GM03348 (cell line): ENCODE results near the gene ZYG11A.
"Not testable (repeated sequence)": the region's sequence is repeated elsewhere in the genome, so short reads cannot be mapped to it uniquely, and the experiment has no call there.

Experiments used
- DNase-seq: peaks from one replicate; pipeline ENCODE4 v3.0.0; 2012; ENCODE audit warnings: low spot score

ZYG11A gene

DNA sequence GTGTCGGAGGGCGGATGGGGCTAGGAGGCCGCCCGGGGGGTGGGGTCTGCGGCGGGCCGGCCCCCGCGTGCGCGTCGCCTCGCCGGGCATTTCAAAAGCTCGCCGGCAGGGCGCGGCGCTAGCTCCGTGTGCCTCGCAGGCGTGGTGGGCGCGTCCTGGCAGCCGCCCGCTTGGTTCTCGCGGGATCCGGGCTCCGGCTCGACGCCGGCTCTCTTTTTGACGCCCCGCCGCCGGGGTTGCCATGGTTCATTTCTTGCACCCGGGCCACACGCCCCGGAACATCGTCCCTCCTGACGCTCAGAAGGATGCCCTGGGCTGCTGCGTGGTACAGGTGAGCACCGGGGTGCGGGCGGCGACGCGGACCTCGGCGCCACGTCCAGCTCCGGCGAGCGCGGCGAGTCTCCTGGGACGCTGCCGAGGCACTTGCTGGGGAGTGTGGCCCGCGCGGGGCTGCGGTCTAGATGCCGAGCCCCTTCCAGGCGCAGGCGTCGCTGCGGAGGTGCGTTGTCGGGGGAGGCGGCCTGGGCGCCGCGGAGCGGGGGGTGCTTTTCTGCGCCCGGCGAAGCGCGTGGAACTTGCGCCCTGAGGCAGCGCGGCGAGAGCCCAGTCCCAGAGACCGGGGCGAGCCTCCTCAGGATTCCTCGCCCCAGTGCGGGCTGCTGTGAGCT, at the start of gene ZYG11A:
Gene ZYG11A, plus strand, starts transcription at position 118 of the 668 bp plus-strand sequence. Its CDS starts 124 bp downstream, at position 242.
- DNase-seq, result peak; percentile 94

DNA sequence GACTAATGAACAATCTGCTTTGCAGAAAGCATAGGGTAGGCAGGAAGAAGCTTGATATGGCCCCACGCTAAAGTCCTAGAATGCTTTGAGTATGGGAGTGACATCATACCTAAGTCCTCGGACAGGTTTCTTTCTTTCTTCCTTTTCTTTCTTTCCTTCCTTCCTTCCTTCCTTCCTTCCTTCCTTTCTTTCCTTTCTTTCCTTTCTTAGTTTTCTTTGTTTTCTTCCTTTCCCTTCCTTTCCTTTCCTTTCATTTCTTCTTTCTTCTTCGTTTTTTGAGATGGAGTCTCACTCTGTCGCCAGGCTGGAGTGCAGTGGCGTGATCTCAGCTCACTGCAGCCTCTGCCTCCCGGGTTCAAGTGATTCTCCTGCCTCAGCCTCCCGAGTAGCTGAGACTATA, 48.8 kb upstream of the ZYG11A start:
- DNase-seq, result not testable (repeated sequence)

DNA sequence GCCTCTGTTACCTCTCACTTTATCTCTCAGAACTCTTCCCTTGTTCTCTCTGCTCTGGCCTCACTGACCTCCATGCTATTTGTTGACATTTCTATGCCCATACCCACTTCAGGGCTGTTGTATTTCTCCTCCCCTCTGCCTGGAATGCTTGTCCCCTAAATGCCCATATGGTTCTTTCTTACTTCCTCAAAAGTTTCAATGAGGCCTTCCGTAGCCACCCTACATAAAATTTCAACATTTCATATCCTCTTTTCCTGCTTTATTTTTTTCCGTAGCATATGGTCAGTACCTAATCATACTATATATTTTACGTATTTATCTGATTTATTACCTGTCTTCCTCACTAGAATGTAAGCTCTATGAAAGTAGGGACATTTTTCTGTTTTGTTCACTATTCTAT, 47.1 kb upstream of the ZYG11A start:
- no peak for DNase-seq

DNA sequence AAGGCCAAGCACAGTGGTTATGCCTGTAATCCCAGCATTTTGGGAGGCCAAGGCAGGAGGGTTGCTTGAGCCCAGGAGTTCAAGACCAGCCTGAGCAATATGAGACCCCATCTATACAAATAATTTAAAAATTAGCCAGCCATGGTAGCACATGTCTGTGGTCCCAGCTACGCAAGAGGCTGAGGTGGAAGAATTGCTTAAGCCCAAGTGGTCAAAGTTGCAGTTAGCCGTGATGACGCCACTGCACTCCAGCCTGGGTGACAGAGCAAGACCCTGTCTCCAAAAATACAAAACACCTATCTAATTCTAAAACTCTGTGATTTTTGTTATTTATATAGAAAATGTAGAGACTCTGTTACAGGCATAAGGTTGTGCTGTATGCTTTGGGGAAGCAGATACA, 44.2 kb upstream of the ZYG11A start:
- DNase-seq, result no peak

- DNase-seq, result no peak
Observed at GRCh38 chr1:52801011-52801410, 41.5 kb upstream of the ZYG11A start.

- not testable (repeated sequence) for DNase-seq
Observed at GRCh38 chr1:52804083-52804482, 38.5 kb upstream of the ZYG11A start.

DNA sequence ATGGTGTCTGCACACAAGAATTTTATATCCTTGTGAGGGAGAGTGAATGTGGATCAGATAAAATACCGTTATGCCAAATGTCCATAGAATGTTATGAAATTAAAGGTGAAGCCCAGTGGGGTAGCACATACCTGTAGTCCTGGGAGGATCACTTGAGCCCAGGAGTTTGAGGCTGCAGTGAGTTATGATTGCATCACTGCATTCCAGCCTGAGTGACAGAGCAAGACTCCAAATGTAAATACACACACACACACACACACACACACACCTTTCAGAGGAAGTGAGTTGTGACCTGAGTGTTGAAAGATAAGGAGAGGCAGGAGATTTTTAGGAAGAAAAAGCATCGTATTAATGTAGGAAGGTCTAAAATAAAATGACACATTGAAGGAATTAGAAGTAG, 28.1 kb upstream of the ZYG11A start:
- no peak for DNase-seq

DNA sequence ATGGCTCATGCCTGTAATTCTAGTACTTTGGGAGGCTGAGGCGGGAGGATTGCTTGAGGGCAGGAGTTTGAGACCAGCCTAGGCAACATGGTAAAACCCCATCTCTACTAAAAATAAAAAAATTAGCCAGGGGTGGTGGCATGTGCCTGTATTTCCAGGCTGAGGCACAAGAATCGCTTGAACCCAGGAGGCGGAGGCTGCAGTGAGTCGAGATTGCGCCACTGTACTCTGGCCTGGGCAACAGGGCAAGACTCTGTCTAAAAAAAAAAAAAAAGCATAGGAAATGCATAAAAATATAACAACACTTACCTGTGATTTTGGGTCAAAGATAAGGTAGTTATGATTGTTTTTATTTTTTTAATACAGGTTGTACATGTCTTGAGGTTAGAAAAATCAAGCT, 21.7 kb upstream of the ZYG11A start:
- DNase-seq, result not testable (repeated sequence)

- no peak for DNase-seq
Observed at GRCh38 chr1:52825868-52826267, 16.7 kb upstream of the ZYG11A start.

DNA sequence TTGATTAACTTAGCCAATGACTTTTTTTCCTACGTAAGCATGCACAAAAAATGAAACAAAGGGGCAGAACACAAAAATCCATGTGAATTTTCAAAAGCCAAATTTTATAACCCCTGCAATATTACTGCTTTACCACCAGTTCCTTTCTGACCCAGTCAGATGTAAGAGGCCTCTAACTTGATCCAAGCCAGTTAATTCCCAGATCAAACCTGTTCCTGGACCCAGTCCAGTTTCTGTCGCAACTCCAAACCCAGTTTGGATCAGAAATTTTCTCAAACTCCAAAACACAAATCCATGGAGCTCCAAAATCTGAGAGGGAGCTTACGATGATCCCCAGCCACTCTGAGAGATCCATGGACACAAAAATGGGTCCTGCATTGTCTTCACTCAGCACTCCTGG, 7.8 kb upstream of the ZYG11A start:
- DNase-seq, result no peak

DNA sequence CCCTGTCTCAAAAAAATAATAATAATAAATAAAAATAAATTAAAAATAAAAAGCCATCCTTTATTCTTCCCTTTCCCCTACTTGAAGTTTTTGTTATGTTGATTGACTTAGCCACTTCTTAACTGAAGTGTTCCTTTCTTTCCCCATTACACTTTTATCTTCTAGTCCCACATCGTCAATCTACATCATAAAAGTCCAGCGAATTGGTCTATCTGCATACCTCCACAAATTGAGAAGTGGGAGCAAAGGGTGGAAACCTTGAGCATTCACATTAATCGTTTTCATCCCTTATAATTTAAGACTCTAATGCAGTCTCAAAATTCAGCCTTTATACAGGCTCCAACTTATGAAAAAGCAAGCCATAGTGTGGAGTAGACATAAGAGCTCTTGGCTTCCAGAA, 6.5 kb upstream of the ZYG11A start:
- no peak for DNase-seq

DNA sequence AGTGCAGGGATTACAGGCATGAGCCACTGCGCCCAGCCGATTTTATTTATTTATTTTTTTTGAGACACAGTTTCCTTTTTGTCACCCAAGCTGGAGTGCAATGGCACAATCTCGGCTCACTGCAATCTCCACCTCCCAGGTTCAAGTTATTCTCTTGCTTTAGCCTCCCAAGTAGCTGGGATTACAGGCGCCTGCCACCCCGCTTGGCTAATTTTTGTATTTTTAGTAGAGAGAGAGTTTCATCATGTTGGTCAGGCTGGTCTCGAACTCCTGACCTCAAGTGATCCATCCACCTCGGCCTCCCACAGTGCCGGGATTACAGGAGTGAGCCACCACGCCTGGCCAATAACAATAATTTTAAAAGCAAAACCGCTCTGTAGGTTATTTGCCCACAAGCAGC, 3.4 kb upstream of the ZYG11A start:
- not testable (repeated sequence) for DNase-seq

- not testable (repeated sequence) for DNase-seq
Observed at GRCh38 chr1:52845119-52845518, 2.6 kb downstream of the ZYG11A start.

GRCh38 chr1:52848423-52848822, 5.9 kb downstream of the ZYG11A start:
- DNase-seq, result no peak

DNA sequence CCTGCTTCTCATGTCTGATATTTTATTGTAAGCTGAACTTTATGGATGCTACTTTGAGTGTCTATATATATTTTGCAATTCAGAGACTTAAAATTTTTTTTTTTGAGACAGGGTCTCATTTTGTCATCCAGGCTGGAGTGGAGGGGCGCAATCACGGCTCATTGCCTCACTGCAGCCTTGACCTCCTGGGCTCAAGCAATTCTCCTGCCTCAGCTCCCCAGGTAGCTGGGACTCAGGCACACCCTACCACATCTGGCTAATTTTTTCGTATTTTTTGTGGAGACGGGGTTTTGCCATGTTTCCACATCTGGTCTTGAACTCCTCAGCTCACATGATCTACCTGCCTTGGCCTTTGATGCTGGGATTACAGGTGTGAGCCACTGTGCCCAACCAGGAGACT, 8.4 kb downstream of the ZYG11A start:
- DNase-seq, result no peak

DNA sequence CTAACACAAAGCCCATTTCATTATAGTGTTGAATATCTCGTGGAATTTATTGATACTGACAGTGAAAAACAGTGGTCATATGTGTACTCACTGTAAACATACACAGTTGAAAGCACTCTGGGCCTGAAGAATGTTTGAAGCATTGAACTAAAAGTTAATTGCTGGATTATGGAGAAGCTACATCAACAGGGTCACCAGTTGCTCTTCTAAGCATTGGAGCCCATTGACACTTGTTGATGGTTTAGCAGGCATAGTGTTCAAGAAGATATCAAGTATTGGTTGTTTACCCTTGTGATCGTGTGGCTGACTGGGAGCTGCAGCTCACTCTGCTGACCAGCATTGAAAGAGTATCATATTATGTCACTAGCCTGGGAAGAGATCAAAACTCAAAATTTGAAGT, 10.3 kb downstream of the ZYG11A start:
- no peak for DNase-seq

DNA sequence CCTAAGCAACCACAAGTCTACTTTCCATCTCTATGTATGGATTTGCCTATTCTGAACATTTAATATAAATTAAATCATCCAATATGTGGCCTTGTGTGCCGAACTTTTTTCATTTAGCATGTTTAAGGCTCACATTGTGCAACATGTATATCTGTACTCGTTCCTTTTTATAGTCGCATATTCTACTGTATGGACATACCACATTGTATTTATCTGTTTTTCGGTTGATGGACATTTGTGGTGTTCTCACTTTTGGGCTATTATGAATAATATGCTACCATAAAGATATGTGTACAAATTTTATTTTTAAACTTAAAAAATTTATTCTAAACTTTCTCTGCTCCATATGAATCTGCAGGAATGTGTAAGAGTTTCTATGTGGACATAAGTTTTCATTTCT, 13.0 kb downstream of the ZYG11A start:
- DNase-seq, result no peak

- DNase-seq, result no peak
Observed at GRCh38 chr1:52856026-52856425, 13.5 kb downstream of the ZYG11A start.

- DNase-seq, result no peak
Observed at GRCh38 chr1:52857443-52857842, 14.9 kb downstream of the ZYG11A start.

- DNase-seq, result no peak
Observed at GRCh38 chr1:52862666-52863458, 20.3 kb downstream of the ZYG11A start.

- DNase-seq, result no peak
Observed at GRCh38 chr1:52867087-52867863, 24.7 kb downstream of the ZYG11A start.

DNA sequence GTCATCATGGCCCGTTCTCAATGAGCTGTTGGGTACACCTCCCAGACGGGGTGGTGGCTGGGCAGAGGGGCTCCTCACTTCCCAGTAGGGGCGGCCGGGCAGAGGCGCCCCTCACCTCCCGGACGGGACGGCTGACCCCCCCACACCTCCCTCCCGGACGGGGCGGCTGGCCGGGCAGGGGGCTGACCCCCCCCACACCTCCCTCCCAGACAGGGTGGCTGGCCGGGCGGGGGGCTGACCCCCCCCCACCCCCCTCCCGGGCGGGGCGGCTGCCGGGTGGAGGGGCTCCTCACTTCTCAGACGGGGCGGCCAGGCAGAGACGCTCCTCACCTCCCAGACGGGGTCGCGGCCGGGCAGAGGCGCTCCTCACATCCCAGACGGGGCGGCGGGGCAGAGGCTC, 27.2 kb downstream of the ZYG11A start:
- not testable (repeated sequence) for DNase-seq

DNA sequence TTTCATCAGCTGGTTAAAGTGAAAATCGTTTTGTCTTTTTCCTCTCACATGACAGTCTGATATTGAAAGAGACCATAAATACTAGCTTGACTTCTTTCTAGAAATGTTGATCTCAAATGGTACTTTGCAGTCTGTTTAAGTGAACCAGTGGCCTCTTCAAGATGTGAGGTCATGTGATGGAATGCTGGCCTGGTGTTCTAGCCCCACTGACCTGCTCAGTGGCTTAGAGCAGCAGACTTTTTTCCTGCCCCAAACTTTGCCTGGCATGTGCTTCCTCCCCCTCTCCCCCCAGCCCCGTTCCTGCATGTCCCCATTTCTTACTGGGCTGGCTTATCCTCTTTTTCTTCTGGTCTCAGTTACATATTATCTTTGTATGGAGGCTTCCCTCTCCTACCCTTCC, 34.3 kb downstream of the ZYG11A start:
- DNase-seq, result no peak
